Subcutaneous abdominal adipose tissue (tissue), 5 donors: ENCODE results near the gene FAM107B.

ENCODE experiments used
- H3K27ac ChIP-seq: one replicate; pipeline ENCODE4 v1.7.0; 2013; ENCODE audit warnings: low read depth, mild to moderate bottlenecking, inconsistent platforms, low read length, moderate library complexity
- H3K27me3 ChIP-seq, 5 donors: one replicate each; pipeline ENCODE4 v1.7.0; 2013; ENCODE audit warnings: low read length in 5 of 5, inconsistent platforms in 1 of 5; ENCODE audit not compliant: control insufficient read depth in 5 of 5, insufficient read depth in 4 of 5
- H3K36me3 ChIP-seq, 5 donors: one replicate each; pipeline ENCODE4 v1.7.0; 2013; ENCODE audit warnings: low read length in 5 of 5; ENCODE audit not compliant: control insufficient read depth in 5 of 5, insufficient read depth in 5 of 5
- H3K4me1 ChIP-seq, 5 donors: one replicate each; pipeline ENCODE4 v1.7.0; 2013; ENCODE audit warnings: low read length in 5 of 5, mild to moderate bottlenecking in 3 of 5, moderate library complexity in 1 of 5; ENCODE audit not compliant: control insufficient read depth in 5 of 5, insufficient read depth in 5 of 5
- H3K4me3 ChIP-seq, 5 donors: one replicate each; pipeline ENCODE4 v1.7.0; 2013; ENCODE audit warnings: low read length in 5 of 5, low read depth in 1 of 5
- H3K9ac ChIP-seq, 5 donors: one replicate each; pipeline ENCODE4 v1.7.0; 2013; ENCODE audit warnings: low read length in 5 of 5, mild to moderate bottlenecking in 4 of 5, moderate library complexity in 3 of 5
- H3K9me3 ChIP-seq, 5 donors: one replicate each; pipeline ENCODE4 v1.7.0; 2013; ENCODE audit warnings: low read length in 5 of 5; ENCODE audit not compliant: control insufficient read depth in 5 of 5
- donor health status: healthy.
- donor health status: healthy.
- donor health status: healthy.
- donor health status: healthy.
- donor health status: healthy.

The FAM107B gene

GRCh38 chr10:14527915-14528314 is 246.8 kb downstream of the FAM107B start:
- Histone ChIP-seq H3K36me3 (peaks cover 16 to 34% (median 24%) of the 10 kb centered on the region in 5 donors), H3K9me3 (no peaks in the 10 kb centered on the region), H3K27me3 (no peaks in the 10 kb centered on the region), H3K27ac (no peak overlapping the region), H3K4me3 (no peak overlapping the region), H3K9ac (no peak overlapping the region), H3K4me1 (peaks cover 0 to 17% (median 7%) of the 10 kb centered on the region in 5 donors)

- H3K9me3 ChIP-seq = no peaks in the 10 kb centered on the region
- H3K27me3 ChIP-seq = no peaks in the 10 kb centered on the region
- no peak overlapping the region for H3K4me3 ChIP-seq
- no peak overlapping the region for H3K27ac ChIP-seq
- H3K9ac ChIP-seq = no peak overlapping the region
- peaks cover 0 to 17% (median 7%) of the 10 kb centered on the region in 5 donors for H3K4me1 ChIP-seq
- peaks cover 13 to 32% (median 23%) of the 10 kb centered on the region in 5 donors for H3K36me3 ChIP-seq
Observed at GRCh38 chr10:14527134-14527844, 247.4 kb downstream of the FAM107B start.

GRCh38 chr10:14526326-14526725 is 248.4 kb downstream of the FAM107B start:
- Histone ChIP-seq H3K36me3 (peaks cover 15 to 38% (median 28%) of the 10 kb centered on the region in 5 donors), H3K4me3 (no peak overlapping the region), H3K27me3 (no peaks in the 10 kb centered on the region), H3K27ac (no peak overlapping the region), H3K4me1 (peaks cover 0 to 17% (median 7%) of the 10 kb centered on the region in 5 donors), H3K9ac (no peak overlapping the region), H3K9me3 (no peaks in the 10 kb centered on the region)

GRCh38 chr10:14524691-14525324 is 249.9 kb downstream of the FAM107B start:
- Histone ChIP-seq H3K9ac (no peak overlapping the region), H3K9me3 (no peaks in the 10 kb centered on the region), H3K4me1 (peaks cover 0 to 17% (median 7%) of the 10 kb centered on the region in 5 donors), H3K27me3 (no peaks in the 10 kb centered on the region), H3K4me3 (no peak overlapping the region), H3K27ac (peak overlapping the region; percentile 31), H3K36me3 (peaks cover 22 to 47% (median 40%) of the 10 kb centered on the region in 5 donors)

- peaks cover 21 to 38% (median 30%) of the 10 kb centered on the region in 5 donors for H3K36me3 ChIP-seq
- H3K4me1 ChIP-seq = peaks cover 0 to 13% (median 7%) of the 10 kb centered on the region in 5 donors
- no peak overlapping the region for H3K27ac ChIP-seq
- no peaks in the 10 kb centered on the region for H3K27me3 ChIP-seq
- H3K4me3 ChIP-seq = no peak overlapping the region
- no peaks in the 10 kb centered on the region for H3K9me3 ChIP-seq
- H3K9ac ChIP-seq = no peak overlapping the region
Observed at GRCh38 chr10:14523286-14523685, 251.4 kb downstream of the FAM107B start.

GRCh38 chr10:14519785-14520184 is 254.9 kb downstream of the FAM107B start:
- Histone ChIP-seq H3K27me3 (no peaks in the 10 kb centered on the region), H3K27ac (no peak overlapping the region), H3K9me3 (no peaks in the 10 kb centered on the region), H3K4me3 (no peak overlapping the region), H3K4me1 (peaks cover 0 to 7% (median under 1%) of the 10 kb centered on the region in 5 donors), H3K9ac (no peak overlapping the region), H3K36me3 (peaks cover 24 to 38% (median 29%) of the 10 kb centered on the region in 5 donors)

GRCh38 chr10:14518149-14518548 is 256.5 kb downstream of the FAM107B start:
- no peaks in the 10 kb centered on the region for H3K9me3 ChIP-seq
- no peaks in the 10 kb centered on the region for H3K27me3 ChIP-seq
- no peak overlapping the region for H3K4me3 ChIP-seq
- peaks cover 24 to 35% (median 29%) of the 10 kb centered on the region in 5 donors for H3K36me3 ChIP-seq
- no peak overlapping the region for H3K9ac ChIP-seq
- no peaks in the 10 kb centered on the region for H3K4me1 ChIP-seq
- H3K27ac ChIP-seq = no peak overlapping the region

- Histone ChIP-seq H3K4me1 (peaks cover 0 to 12% (median 0%) of the 10 kb centered on the region in 5 donors), H3K9ac (peak overlapping the region in 1 of 5 donors; percentile 26), H3K27ac (no peak overlapping the region), H3K9me3 (peaks cover 0 to 7% (median 0%) of the 10 kb centered on the region in 5 donors), H3K27me3 (no peaks in the 10 kb centered on the region), H3K4me3 (no peak overlapping the region), H3K36me3 (peaks cover under 1 to 11% (median 4%) of the 10 kb centered on the region in 5 donors)
Observed at GRCh38 chr10:14513123-14513522, 261.6 kb downstream of the FAM107B start.

- H3K9me3 ChIP-seq = peaks cover 0 to 7% (median 0%) of the 10 kb centered on the region in 5 donors
- H3K4me3 ChIP-seq = no peak overlapping the region
- H3K27ac ChIP-seq = no peak overlapping the region
- H3K4me1 ChIP-seq = peaks cover 0 to 17% (median 10%) of the 10 kb centered on the region in 5 donors
- H3K9ac ChIP-seq = no peak overlapping the region
- H3K27me3 ChIP-seq = no peaks in the 10 kb centered on the region
- H3K36me3 ChIP-seq = peaks cover 0 to 6% (median 3%) of the 10 kb centered on the region in 5 donors
Observed at GRCh38 chr10:14510346-14510745, 264.4 kb downstream of the FAM107B start.

GRCh38 chr10:14508725-14509124 is 266.0 kb downstream of the FAM107B start:
- peak overlapping the region in 4 of 5 donors; percentile 18 to 51 (median 39) for H3K4me3 ChIP-seq
- peaks cover 0 to 17% (median 10%) of the 10 kb centered on the region in 5 donors for H3K4me1 ChIP-seq
- no peaks in the 10 kb centered on the region for H3K27me3 ChIP-seq
- peaks cover 0 to 6% (median 3%) of the 10 kb centered on the region in 5 donors for H3K36me3 ChIP-seq
- H3K9me3 ChIP-seq = peaks cover 0 to 7% (median 0%) of the 10 kb centered on the region in 5 donors
- H3K27ac ChIP-seq = peak overlapping the region; percentile 47
- peak overlapping the region in 1 of 5 donors; percentile 43 for H3K9ac ChIP-seq
